IgD-negative memory B cell (primary cell): ENCODE data around the gene RINL. TPM values are rescaled to one million over a fixed set of nuclear protein-coding genes. Genes with fewer than 3 reads are reported as not detected.
A peak's percentile ranks its signal among the peaks of the same experiment; 100 is the strongest.
"Not testable (repeated sequence)": the region's sequence is repeated elsewhere in the genome, so short reads cannot be mapped to it uniquely, and the experiment has no call there.

Experiments
- H3K27ac Mint-ChIP-seq, 3 donors: one replicate each; pipeline ENCODE4 v1.8.0; 2020 to 2022; ENCODE audit warnings: mild to moderate bottlenecking in 3 of 3, mixed read lengths in 3 of 3, moderate library complexity in 1 of 3
- H3K27me3 Mint-ChIP-seq: one replicate; pipeline ENCODE4 v1.8.0; 2021; ENCODE audit warnings: mixed read lengths
- H3K36me3 Mint-ChIP-seq: one replicate; pipeline ENCODE4 v1.8.0; 2020; ENCODE audit warnings: mild to moderate bottlenecking, mixed read lengths
- H3K4me1 Mint-ChIP-seq, 3 donors: one replicate each; pipeline ENCODE4 v1.8.0; 2020 to 2022; ENCODE audit warnings: mixed read lengths in 3 of 3, mild to moderate bottlenecking in 1 of 3
- H3K4me3 Mint-ChIP-seq, 4 donors: one replicate each; pipeline ENCODE4 v1.8.0; 2020 to 2022; ENCODE audit warnings: mild to moderate bottlenecking in 4 of 4, mixed read lengths in 4 of 4, moderate library complexity in 3 of 4
- H3K9me3 Mint-ChIP-seq, 3 donors: one replicate each; pipeline ENCODE4 v1.8.0; 2020 to 2021; ENCODE audit warnings: mixed read lengths in 3 of 3, mild to moderate bottlenecking in 1 of 3
- polyA plus RNA-seq: library from polyadenylated mRNA; unstranded; fragments of 300-500 nt; fragmentation: Illumina TruSeq; gene quantifications from one replicate; pipeline ENCODE4 v1.2.3, GENCODE V29; 2021

Gene RINL
- polyA plus RNA-seq, 1 donor from 2014 or later: 61.3 TPM

GRCh38 chr19:38894968-38895367 lies 16.9 kb upstream of the RINL start:
- H3K27ac Mint-ChIP-seq: no peak overlapping the region
- peaks cover 3% of the 10 kb centered on the region for H3K27me3 Mint-ChIP-seq
- H3K9me3 Mint-ChIP-seq: no peaks in the 10 kb centered on the region
- H3K4me1 Mint-ChIP-seq: peaks cover 4 to 12% (median 8%) of the 10 kb centered on the region in 3 donors
- H3K4me3 Mint-ChIP-seq: no peak overlapping the region
- peaks cover 2% of the 10 kb centered on the region for H3K36me3 Mint-ChIP-seq

GRCh38 chr19:38893341-38893771 lies 15.3 kb upstream of the RINL start:
- Mint-ChIP-seq H3K9me3 (no peaks in the 10 kb centered on the region), H3K4me1 (peaks cover 0 to 6% (median 3%) of the 10 kb centered on the region in 3 donors), H3K27ac (no peak overlapping the region), H3K4me3 (no peak overlapping the region), H3K36me3 (peaks cover 2% of the 10 kb centered on the region), H3K27me3 (no peaks in the 10 kb centered on the region)

- Mint-ChIP-seq H3K4me3 (peak overlapping the region in 1 of 4 donors; percentile 26), H3K27ac (no peak overlapping the region), H3K9me3 (no peaks in the 10 kb centered on the region), H3K36me3 (peaks cover 2% of the 10 kb centered on the region), H3K4me1 (peaks cover 0 to 4% (median 3%) of the 10 kb centered on the region in 3 donors), H3K27me3 (no peaks in the 10 kb centered on the region)
Observed at GRCh38 chr19:38892841-38893240, 14.8 kb upstream of the RINL start.

- Mint-ChIP-seq H3K27ac (no peak overlapping the region), H3K9me3 (no peaks in the 10 kb centered on the region), H3K4me3 (no peak overlapping the region), H3K27me3 (no peaks in the 10 kb centered on the region), H3K36me3 (peaks cover 2% of the 10 kb centered on the region), H3K4me1 (peaks cover 4 to 5% (median 5%) of the 10 kb centered on the region in 3 donors)
Observed at GRCh38 chr19:38891771-38892170, 13.7 kb upstream of the RINL start.

GRCh38 chr19:38890686-38891085 lies 12.6 kb upstream of the RINL start:
- no peak overlapping the region for H3K4me3 Mint-ChIP-seq
- no peaks in the 10 kb centered on the region for H3K9me3 Mint-ChIP-seq
- peaks cover 2% of the 10 kb centered on the region for H3K36me3 Mint-ChIP-seq
- H3K4me1 Mint-ChIP-seq: peaks cover 4 to 5% (median 5%) of the 10 kb centered on the region in 3 donors
- no peaks in the 10 kb centered on the region for H3K27me3 Mint-ChIP-seq
- H3K27ac Mint-ChIP-seq: no peak overlapping the region

GRCh38 chr19:38889803-38890202 lies 11.7 kb upstream of the RINL start:
- peaks cover 4 to 5% (median 5%) of the 10 kb centered on the region in 3 donors for H3K4me1 Mint-ChIP-seq
- H3K36me3 Mint-ChIP-seq: peaks cover 2% of the 10 kb centered on the region
- no peak overlapping the region for H3K4me3 Mint-ChIP-seq
- no peaks in the 10 kb centered on the region for H3K27me3 Mint-ChIP-seq
- H3K27ac Mint-ChIP-seq: no peak overlapping the region
- H3K9me3 Mint-ChIP-seq: no peaks in the 10 kb centered on the region

- peak overlapping the region in 1 of 3 donors; percentile 16 for H3K27ac Mint-ChIP-seq
- H3K27me3 Mint-ChIP-seq: no peaks in the 10 kb centered on the region
- H3K36me3 Mint-ChIP-seq: peaks cover 2% of the 10 kb centered on the region
- H3K4me1 Mint-ChIP-seq: peaks cover 3 to 5% (median 4%) of the 10 kb centered on the region in 3 donors
- no peak overlapping the region for H3K4me3 Mint-ChIP-seq
- no peaks in the 10 kb centered on the region for H3K9me3 Mint-ChIP-seq
Observed at GRCh38 chr19:38888876-38889275, 10.8 kb upstream of the RINL start.

GRCh38 chr19:38884691-38885090 lies 6.6 kb upstream of the RINL start:
- not testable (repeated sequence) for H3K36me3 Mint-ChIP-seq, H3K9me3 Mint-ChIP-seq
- peaks cover 5 to 13% (median 10%) of the 10 kb centered on the region in 3 donors for H3K4me1 Mint-ChIP-seq

GRCh38 chr19:38883286-38883685 lies 5.2 kb upstream of the RINL start:
- Mint-ChIP-seq H3K36me3 (peaks cover 4% of the 10 kb centered on the region), H3K9me3 (no peaks in the 10 kb centered on the region), H3K27me3 (peaks cover 2% of the 10 kb centered on the region), H3K27ac (peak overlapping the region in 1 of 3 donors; percentile 67), H3K4me1 (peaks cover 6 to 20% (median 15%) of the 10 kb centered on the region in 3 donors), H3K4me3 (no peak overlapping the region)

More at GRCh38 chr19:38884691-38885090, 6.6 kb upstream of the RINL start:
- H3K4me3 Mint-ChIP-seq, H3K27me3 Mint-ChIP-seq, H3K27ac Mint-ChIP-seq: not testable (repeated sequence)

- H3K4me1 Mint-ChIP-seq: peaks cover 15 to 24% (median 21%) of the 10 kb centered on the region in 3 donors
Observed at GRCh38 chr19:38880882-38881609, 3.0 kb upstream of the RINL start.

GRCh38 chr19:38880076-38880881 lies 2.2 kb upstream of the RINL start:
- H3K4me3 Mint-ChIP-seq: peak overlapping the region in 1 of 4 donors; percentile 83
- H3K36me3 Mint-ChIP-seq: peaks cover 7% of the 10 kb centered on the region
- peak overlapping the region in 2 of 3 donors; percentile 71 to 96 for H3K27ac Mint-ChIP-seq
- peaks cover 2% of the 10 kb centered on the region for H3K27me3 Mint-ChIP-seq
- no peaks in the 10 kb centered on the region for H3K9me3 Mint-ChIP-seq
- H3K4me1 Mint-ChIP-seq: peaks cover 20 to 24% (median 21%) of the 10 kb centered on the region in 3 donors

More at GRCh38 chr19:38880882-38881609, 3.0 kb upstream of the RINL start:
- H3K9me3 Mint-ChIP-seq: no peaks in the 10 kb centered on the region
- peaks cover 7% of the 10 kb centered on the region for H3K36me3 Mint-ChIP-seq
- H3K27ac Mint-ChIP-seq: peak overlapping the region; percentile 21 to 90 (median 71)
- H3K4me3 Mint-ChIP-seq: peak overlapping the region in 2 of 4 donors; percentile 9 to 37
- H3K27me3 Mint-ChIP-seq: peaks cover 2% of the 10 kb centered on the region

GRCh38 chr19:38879400-38879751 lies 1.3 kb upstream of the RINL start:
- H3K4me3 Mint-ChIP-seq: peak overlapping the region in 1 of 4 donors; percentile 57
- H3K36me3 Mint-ChIP-seq: peaks cover 7% of the 10 kb centered on the region
- H3K4me1 Mint-ChIP-seq: peaks cover 20 to 27% (median 21%) of the 10 kb centered on the region in 3 donors
- H3K27me3 Mint-ChIP-seq: peaks cover 2% of the 10 kb centered on the region
- peak overlapping the region in 2 of 3 donors; percentile 96 to 99 for H3K27ac Mint-ChIP-seq
- H3K9me3 Mint-ChIP-seq: no peaks in the 10 kb centered on the region

GRCh38 chr19:38878575-38879399 lies 712 bp upstream of the RINL start:
- peaks cover 7% of the 10 kb centered on the region for H3K36me3 Mint-ChIP-seq
- peaks cover 2% of the 10 kb centered on the region for H3K27me3 Mint-ChIP-seq
- H3K9me3 Mint-ChIP-seq: no peaks in the 10 kb centered on the region
- peak overlapping the region; percentile 76 to 93 (median 84) for H3K4me3 Mint-ChIP-seq
- H3K27ac Mint-ChIP-seq: peak overlapping the region; percentile 96 to 99 (median 97)
- H3K4me1 Mint-ChIP-seq: peaks cover 20 to 28% (median 21%) of the 10 kb centered on the region in 3 donors

GRCh38 chr19:38875656-38876395 lies 2.2 kb downstream of the RINL start:
- Mint-ChIP-seq H3K4me1 (peaks cover 21 to 27% (median 26%) of the 10 kb centered on the region in 3 donors), H3K4me3 (peak overlapping the region in 2 of 4 donors; percentile 33 to 50), H3K9me3 (no peaks in the 10 kb centered on the region), H3K27me3 (peaks cover 2% of the 10 kb centered on the region), H3K27ac (peak overlapping the region; percentile 59 to 97 (median 70)), H3K36me3 (peaks cover 3% of the 10 kb centered on the region)
